ENCODE data around the gene TEAD3. TPM values are rescaled to one million over a fixed set of nuclear protein-coding genes. Genes with fewer than 3 reads are reported as not detected.

TEAD3 gene
- total RNA-seq, 1 experiment from 2014 or later, result 27.0 TPM

DNA sequence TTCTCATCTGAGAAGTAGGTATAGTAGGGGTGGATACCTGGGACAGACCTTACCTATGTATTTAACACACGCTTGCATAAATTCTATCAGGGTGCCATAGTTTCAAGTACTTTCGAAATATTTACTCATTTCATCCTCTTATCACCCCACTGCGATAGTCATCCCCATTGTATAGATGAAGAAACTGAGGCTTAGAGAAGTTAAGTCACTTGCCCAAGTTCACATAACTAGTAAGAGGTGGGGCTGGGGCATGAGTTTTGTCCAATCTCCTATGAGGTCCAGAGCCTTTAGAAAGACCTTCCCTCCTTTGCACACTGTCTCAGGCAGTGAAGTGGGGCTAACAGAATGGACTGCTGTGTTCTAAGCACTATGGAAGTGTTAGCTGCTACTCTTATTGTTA lies 9.7 kb upstream of the TEAD3 start:
- H3K4me1 Mint-ChIP-seq, result peaks cover 32 to 55% of the 10 kb centered on the region in 2 experiments

More for the DNA sequence above, 9.7 kb upstream of the TEAD3 start:
- WGBS (ENCODE audit: extremely low coverage, insufficient read length, low lambda C conversion rate), result no CpG with 5 or more reads among the region's 3 CpGs
- Histone ChIP-seq H3K23me2 (ENCODE audit: insufficient read length, low read depth, low read length, poor library complexity, severe bottlenecking) (peaks cover under 1% of the 10 kb centered on the region), H3T11ph (ENCODE audit: low read length) (no peak overlapping the region), H3K9ac (ENCODE audit: extremely low read depth, insufficient read length, low read length) (no peak overlapping the region), H3K4me1 (ENCODE audit: insufficient read depth, low read length) (peaks cover 8% of the 10 kb centered on the region; the same call in 1 of the 2 replicates), H4K91ac (ENCODE audit: insufficient read length, low read depth, low read length) (no peak overlapping the region), H2BK20ac (ENCODE audit: low read depth, low read length, poor library complexity, severe bottlenecking) (no peak overlapping the region), H3K27me3 (ENCODE audit: insufficient read depth, low read length) (no peaks in the 10 kb centered on the region; the same call in 1 of the 2 replicates), H2BK15ac (ENCODE audit: low read depth, low read length) (no peak overlapping the region), H4K8ac (replicated peaks; ENCODE audit: insufficient read length, low read depth, low read length) (no peak overlapping the region), H3K14ac (ENCODE audit: insufficient read depth, low read length) (no peak overlapping the region), H3K4ac (ENCODE audit: low read depth, low read length) (no peak overlapping the region), H3K56ac (ENCODE audit: insufficient read length, low read depth, low read length) (no peak overlapping the region), H2BK120ac (ENCODE audit: low read depth, low read length, poor library complexity, severe bottlenecking) (no peak overlapping the region), H4K20me1 (ENCODE audit: control insufficient read depth, insufficient read depth, insufficient read length) (no peaks in the 10 kb centered on the region), H2BK12ac (ENCODE audit: insufficient read length, low read depth, low read length) (no peak overlapping the region), H4K5ac (ENCODE audit: insufficient read length, low read depth, low read length) (no peak overlapping the region), H3K27ac (ENCODE audit: insufficient read length, low read depth, low read length) (no peak overlapping the region), H2AK5ac (ENCODE audit: insufficient read length, low read length) (no peak overlapping the region), H3K23ac (ENCODE audit: insufficient read length, low read depth, low read length) (no peak overlapping the region), H3K79me1 (ENCODE audit: insufficient read depth, low read depth, low read length, poor library complexity, severe bottlenecking) (no peaks in the 10 kb centered on the region), H3K4me2 (ENCODE audit: insufficient read depth, insufficient read length, low read length) (no peak overlapping the region), H3K79me2 (ENCODE audit: insufficient read depth, low read length) (no peaks in the 10 kb centered on the region), H3K18ac (ENCODE audit: insufficient read length, low read depth, low read length) (no peak overlapping the region), H2BK5ac (ENCODE audit: insufficient read length, low read length) (no peak overlapping the region), H2AFZ (ENCODE audit: low read length) (no peak overlapping the region), H3K9me3 (ENCODE audit: control insufficient read depth, low read depth, low read length) (no peaks in the 10 kb centered on the region)
- no peak for DNase-seq
- no peaks in the 10 kb centered on the region for H3K9me3 Mint-ChIP-seq
- H3K4me3 Mint-ChIP-seq, result no peak overlapping the region
- no peak overlapping the region for H3K27ac Mint-ChIP-seq
- TF ChIP-seq, protein P1, sequence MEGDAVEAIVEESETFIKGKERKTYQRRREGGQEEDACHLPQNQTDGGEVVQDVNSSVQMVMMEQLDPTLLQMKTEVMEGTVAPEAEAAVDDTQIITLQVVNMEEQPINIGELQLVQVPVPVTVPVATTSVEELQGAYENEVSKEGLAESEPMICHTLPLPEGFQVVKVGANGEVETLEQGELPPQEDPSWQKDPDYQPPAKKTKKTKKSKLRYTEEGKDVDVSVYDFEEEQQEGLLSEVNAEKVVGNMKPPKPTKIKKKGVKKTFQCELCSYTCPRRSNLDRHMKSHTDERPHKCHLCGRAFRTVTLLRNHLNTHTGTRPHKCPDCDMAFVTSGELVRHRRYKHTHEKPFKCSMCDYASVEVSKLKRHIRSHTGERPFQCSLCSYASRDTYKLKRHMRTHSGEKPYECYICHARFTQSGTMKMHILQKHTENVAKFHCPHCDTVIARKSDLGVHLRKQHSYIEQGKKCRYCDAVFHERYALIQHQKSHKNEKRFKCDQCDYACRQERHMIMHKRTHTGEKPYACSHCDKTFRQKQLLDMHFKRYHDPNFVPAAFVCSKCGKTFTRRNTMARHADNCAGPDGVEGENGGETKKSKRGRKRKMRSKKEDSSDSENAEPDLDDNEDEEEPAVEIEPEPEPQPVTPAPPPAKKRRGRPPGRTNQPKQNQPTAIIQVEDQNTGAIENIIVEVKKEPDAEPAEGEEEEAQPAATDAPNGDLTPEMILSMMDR (conservative IDR thresholded peaks at IDR 0.05), result no peak
- peaks cover 24% of the 10 kb centered on the region for H3K27me3 Mint-ChIP-seq (ENCODE audit: low read depth)
- no peaks in the 10 kb centered on the region for H3K36me3 Mint-ChIP-seq (ENCODE audit: insufficient read depth in 1 of 3, low read depth in 3 of 3)
